ENCODE results near the gene PERM1. TPM values are rescaled to one million over a fixed set of nuclear protein-coding genes. Genes with fewer than 3 reads are reported as not detected.

Gene PERM1
- total and polyA plus RNA-seq, 2 of the 13 experiments (the other 11 are each of a cell fraction or from before 2014, with no cell fraction given), result 0.04 to 0.29 TPM

GRCh38 chr1:1006305-1007159 lies 24.6 kb upstream of the PERM1 start (continued):
- TF ChIP-seq NFE2L2 (IDR thresholded peaks at IDR 0.05; ENCODE audit: low read length) (peak; percentile 14; the same call in 1 of the 2 replicates), NR2C2 (CRISPR knock-in tag; IDR thresholded peaks at IDR 0.05; ENCODE audit: borderline replicate concordance) (peak; percentile 96), NCOA5 (CRISPR knock-in tag; IDR thresholded peaks at IDR 0.05) (no peak), PHF5A (CRISPR knock-in tag; IDR thresholded peaks at IDR 0.05; ENCODE audit: low read depth, unreplicated experiment) (peak; percentile 74), ZNF335 (CRISPR knock-in tag; IDR thresholded peaks at IDR 0.05) (peak; percentile 63; the same call in 1 of the 2 replicates), CEBPZ (IDR thresholded peaks at IDR 0.05; ENCODE audit: low read length) (no peak), ZNF552 (CRISPR knock-in tag; IDR thresholded peaks at IDR 0.05; ENCODE audit: borderline replicate concordance) (no peak; the same call in 1 of the 2 replicates), ZNF503 (CRISPR knock-in tag; IDR thresholded peaks at IDR 0.05) (peak; percentile 87), FOSL1 (CRISPR knock-in tag; IDR thresholded peaks at IDR 0.05; ENCODE audit: borderline replicate concordance) (peak; percentile 95), ETV6 (CRISPR knock-in tag; conservative IDR thresholded peaks at IDR 0.05) (0 out of 2 replicates have a peak, but pooled peaks have one; percentile 33), TEAD3 (CRISPR knock-in tag; optimal IDR thresholded peaks at IDR 0.05; ENCODE audit: borderline replicate concordance) (peak; percentile 78), FLYWCH1 (CRISPR knock-in tag; IDR thresholded peaks at IDR 0.05) (no peak), ZBTB20 (CRISPR knock-in tag; IDR thresholded peaks at IDR 0.05; ENCODE audit: borderline replicate concordance, low read depth) (peak; percentile 88; the same call in 1 of the 2 replicates), ZNF709 (CRISPR knock-in tag; IDR thresholded peaks at IDR 0.05) (no peak), NR2F2 (IDR thresholded peaks at IDR 0.05; ENCODE audit: borderline replicate concordance, low read depth) (no peak), ATF6 (CRISPR knock-in tag; conservative IDR thresholded peaks at IDR 0.05) (no peak), PAX8 (CRISPR knock-in tag; IDR thresholded peaks at IDR 0.05; ENCODE audit: borderline replicate concordance) (no peak), ZNF543 (CRISPR knock-in tag; IDR thresholded peaks at IDR 0.05) (peak; percentile 50; the same call in 1 of the 2 replicates), GPN1 (CRISPR knock-in tag; IDR thresholded peaks at IDR 0.05; ENCODE audit: borderline replicate concordance) (no peak)
